Measurements from ENCODE around the gene C11orf52.

C11orf52 gene

GRCh38 chr11:111937461-111937769 is 18.7 kb downstream of the C11orf52 start:
- H3K27me3 ChIP-seq (ENCODE audit: control insufficient read depth in 1 of 2, insufficient read depth in 2 of 2, low read length in 2 of 2), result no peaks in the 10 kb centered on the region
- H3K9me3 ChIP-seq (ENCODE audit: control insufficient read depth in 1 of 2, low read length in 2 of 2), result no peaks in the 10 kb centered on the region
- H3K4me1 ChIP-seq (ENCODE audit: control insufficient read depth in 1 of 2, insufficient read depth in 2 of 2, low read length in 2 of 2), result peaks cover 12 to 26% of the 10 kb centered on the region in 2 donors
- H3K9ac ChIP-seq (ENCODE audit: low read depth in 1 of 2, low read length in 2 of 2), result peak overlapping the region; percentile 52 to 69
- H3K27ac ChIP-seq (ENCODE audit: low read depth, low read length), result no peak overlapping the region
- H3K36me3 ChIP-seq (ENCODE audit: control insufficient read depth in 1 of 2, insufficient read depth in 2 of 2, low read length in 2 of 2), result no peaks in the 10 kb centered on the region
- H3K4me3 ChIP-seq (ENCODE audit: low read depth in 1 of 2, low read length in 2 of 2), result peak overlapping the region; percentile 85 to 90

DNA sequence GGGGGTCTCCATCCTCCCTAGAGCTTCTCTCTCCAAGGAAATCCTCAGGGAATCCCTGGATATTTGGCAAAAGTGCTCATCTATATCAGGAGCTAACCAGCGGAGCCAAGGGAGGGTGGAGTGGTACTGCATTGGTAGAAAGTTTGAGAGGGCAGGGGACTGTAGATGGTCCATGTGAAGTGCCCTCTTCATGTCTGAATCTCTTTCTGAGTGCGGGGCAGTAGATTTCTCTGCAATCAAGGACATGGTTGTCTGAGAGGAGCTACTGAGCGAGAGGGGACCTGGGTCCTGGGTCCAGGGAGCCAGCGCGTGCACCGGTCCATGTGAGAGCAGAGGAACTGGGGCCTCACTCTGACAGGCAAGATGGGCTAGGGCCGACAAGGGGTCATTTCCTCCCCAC is 19.1 kb downstream of the C11orf52 start:
- Histone ChIP-seq H3K4me1 (ENCODE audit: control insufficient read depth in 1 of 2, insufficient read depth in 2 of 2, low read length in 2 of 2) (peaks cover 12 to 26% of the 10 kb centered on the region in 2 donors), H3K27me3 (ENCODE audit: control insufficient read depth in 1 of 2, insufficient read depth in 2 of 2, low read length in 2 of 2) (no peaks in the 10 kb centered on the region), H3K9me3 (ENCODE audit: control insufficient read depth in 1 of 2, low read length in 2 of 2) (no peaks in the 10 kb centered on the region), H3K9ac (ENCODE audit: low read depth in 1 of 2, low read length in 2 of 2) (peak overlapping the region in 1 of 2 donors; percentile 69), H3K36me3 (ENCODE audit: control insufficient read depth in 1 of 2, insufficient read depth in 2 of 2, low read length in 2 of 2) (no peaks in the 10 kb centered on the region), H3K4me3 (ENCODE audit: low read depth in 1 of 2, low read length in 2 of 2) (peak overlapping the region; percentile 85 to 90), H3K27ac (ENCODE audit: low read depth, low read length) (no peak overlapping the region)

GRCh38 chr11:111938687-111939160 is 20.0 kb downstream of the C11orf52 start:
- H3K27ac ChIP-seq (ENCODE audit: low read depth, low read length), result peak overlapping the region; percentile 5
- H3K9me3 ChIP-seq (ENCODE audit: control insufficient read depth in 1 of 2, low read length in 2 of 2), result no peaks in the 10 kb centered on the region
- no peaks in the 10 kb centered on the region for H3K27me3 ChIP-seq (ENCODE audit: control insufficient read depth in 1 of 2, insufficient read depth in 2 of 2, low read length in 2 of 2)
- no peaks in the 10 kb centered on the region for H3K36me3 ChIP-seq (ENCODE audit: control insufficient read depth in 1 of 2, insufficient read depth in 2 of 2, low read length in 2 of 2)
- H3K4me1 ChIP-seq (ENCODE audit: control insufficient read depth in 1 of 2, insufficient read depth in 2 of 2, low read length in 2 of 2), result peaks cover 12 to 26% of the 10 kb centered on the region in 2 donors
- no peak overlapping the region for H3K9ac ChIP-seq (ENCODE audit: low read depth in 1 of 2, low read length in 2 of 2)
- peak overlapping the region in 1 of 2 donors; percentile 9 for H3K4me3 ChIP-seq (ENCODE audit: low read depth in 1 of 2, low read length in 2 of 2)

GRCh38 chr11:111939836-111940604 is 21.3 kb downstream of the C11orf52 start:
- H3K27ac ChIP-seq (ENCODE audit: low read depth, low read length), result no peak overlapping the region
- H3K27me3 ChIP-seq (ENCODE audit: control insufficient read depth in 1 of 2, insufficient read depth in 2 of 2, low read length in 2 of 2), result no peaks in the 10 kb centered on the region
- no peaks in the 10 kb centered on the region for H3K9me3 ChIP-seq (ENCODE audit: control insufficient read depth in 1 of 2, low read length in 2 of 2)
- H3K36me3 ChIP-seq (ENCODE audit: control insufficient read depth in 1 of 2, insufficient read depth in 2 of 2, low read length in 2 of 2), result no peaks in the 10 kb centered on the region
- no peak overlapping the region for H3K9ac ChIP-seq (ENCODE audit: low read depth in 1 of 2, low read length in 2 of 2)
- H3K4me1 ChIP-seq (ENCODE audit: control insufficient read depth in 1 of 2, insufficient read depth in 2 of 2, low read length in 2 of 2), result peaks cover 12 to 26% of the 10 kb centered on the region in 2 donors
- H3K4me3 ChIP-seq (ENCODE audit: low read depth in 1 of 2, low read length in 2 of 2), result no peak overlapping the region

DNA sequence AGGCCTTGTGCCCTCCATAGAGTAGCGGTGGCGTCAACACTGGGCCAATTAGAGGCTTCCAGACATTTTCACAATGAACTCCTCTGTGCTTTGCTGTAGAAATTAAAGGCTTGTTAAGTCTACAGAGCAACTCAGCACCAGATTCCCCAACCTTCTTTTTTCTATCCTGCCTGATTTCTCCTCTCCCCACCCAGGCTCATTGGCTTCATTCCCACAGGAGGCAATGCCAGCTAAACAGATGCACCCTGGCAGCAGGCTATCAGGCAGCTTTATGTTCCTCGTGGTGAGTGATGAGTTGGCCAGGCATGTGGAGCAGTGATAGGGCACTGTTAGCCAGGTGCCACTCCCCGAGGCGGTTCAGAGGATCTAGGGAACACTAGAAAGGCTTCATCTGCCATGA is 23.2 kb downstream of the C11orf52 start:
- Histone ChIP-seq H3K4me1 (ENCODE audit: control insufficient read depth in 1 of 2, insufficient read depth in 2 of 2, low read length in 2 of 2) (peaks cover 0 to 25% of the 10 kb centered on the region in 2 donors), H3K27me3 (ENCODE audit: control insufficient read depth in 1 of 2, insufficient read depth in 2 of 2, low read length in 2 of 2) (no peaks in the 10 kb centered on the region), H3K4me3 (ENCODE audit: low read depth in 1 of 2, low read length in 2 of 2) (no peak overlapping the region), H3K36me3 (ENCODE audit: control insufficient read depth in 1 of 2, insufficient read depth in 2 of 2, low read length in 2 of 2) (no peaks in the 10 kb centered on the region), H3K9me3 (ENCODE audit: control insufficient read depth in 1 of 2, low read length in 2 of 2) (no peaks in the 10 kb centered on the region), H3K9ac (ENCODE audit: low read depth in 1 of 2, low read length in 2 of 2) (no peak overlapping the region), H3K27ac (ENCODE audit: low read depth, low read length) (no peak overlapping the region)

- no peaks in the 10 kb centered on the region for H3K9me3 ChIP-seq (ENCODE audit: control insufficient read depth in 1 of 2, low read length in 2 of 2)
- no peak overlapping the region for H3K4me3 ChIP-seq (ENCODE audit: low read depth in 1 of 2, low read length in 2 of 2)
- no peaks in the 10 kb centered on the region for H3K36me3 ChIP-seq (ENCODE audit: control insufficient read depth in 1 of 2, insufficient read depth in 2 of 2, low read length in 2 of 2)
- peaks cover 0 to 22% of the 10 kb centered on the region in 2 donors for H3K4me1 ChIP-seq (ENCODE audit: control insufficient read depth in 1 of 2, insufficient read depth in 2 of 2, low read length in 2 of 2)
- no peak overlapping the region for H3K27ac ChIP-seq (ENCODE audit: low read depth, low read length)
- H3K27me3 ChIP-seq (ENCODE audit: control insufficient read depth in 1 of 2, insufficient read depth in 2 of 2, low read length in 2 of 2), result no peaks in the 10 kb centered on the region
- no peak overlapping the region for H3K9ac ChIP-seq (ENCODE audit: low read depth in 1 of 2, low read length in 2 of 2)
These were observed 24.1 kb downstream of the C11orf52 start for GRCh38 chr11:111942829-111943228.

DNA sequence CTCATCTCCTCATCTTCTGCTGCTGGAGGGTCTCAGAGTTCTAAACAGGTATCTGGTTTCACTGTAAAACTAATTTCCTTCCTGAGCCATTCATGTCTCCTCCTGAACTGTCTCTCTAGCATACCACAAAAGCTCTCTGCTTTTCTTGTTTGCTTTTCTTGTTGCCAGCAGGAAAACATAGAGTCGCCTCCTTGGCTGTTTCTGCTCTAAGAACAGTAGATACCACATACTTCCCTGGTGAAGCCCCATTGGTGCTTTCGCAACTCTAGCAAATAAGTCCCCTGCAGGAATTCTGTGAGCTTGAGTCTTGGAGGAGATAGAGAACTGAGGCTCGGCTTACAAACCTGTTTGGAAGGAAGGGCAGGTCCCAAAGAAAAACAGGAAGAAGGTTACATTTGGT is 25.4 kb downstream of the C11orf52 start:
- Histone ChIP-seq H3K4me1 (ENCODE audit: control insufficient read depth in 1 of 2, insufficient read depth in 2 of 2, low read length in 2 of 2) (peaks cover 0 to 10% of the 10 kb centered on the region in 2 donors), H3K27me3 (ENCODE audit: control insufficient read depth in 1 of 2, insufficient read depth in 2 of 2, low read length in 2 of 2) (no peaks in the 10 kb centered on the region), H3K4me3 (ENCODE audit: low read depth in 1 of 2, low read length in 2 of 2) (no peak overlapping the region), H3K9me3 (ENCODE audit: control insufficient read depth in 1 of 2, low read length in 2 of 2) (no peaks in the 10 kb centered on the region), H3K27ac (ENCODE audit: low read depth, low read length) (no peak overlapping the region), H3K9ac (ENCODE audit: low read depth in 1 of 2, low read length in 2 of 2) (no peak overlapping the region), H3K36me3 (ENCODE audit: control insufficient read depth in 1 of 2, insufficient read depth in 2 of 2, low read length in 2 of 2) (no peaks in the 10 kb centered on the region)

GRCh38 chr11:111944651-111945051 is 25.9 kb downstream of the C11orf52 start:
- peaks cover 0 to 9% of the 10 kb centered on the region in 2 donors for H3K4me1 ChIP-seq (ENCODE audit: control insufficient read depth in 1 of 2, insufficient read depth in 2 of 2, low read length in 2 of 2)
- no peak overlapping the region for H3K4me3 ChIP-seq (ENCODE audit: low read depth in 1 of 2, low read length in 2 of 2)
- H3K27me3 ChIP-seq (ENCODE audit: control insufficient read depth in 1 of 2, insufficient read depth in 2 of 2, low read length in 2 of 2), result no peaks in the 10 kb centered on the region
- no peak overlapping the region for H3K9ac ChIP-seq (ENCODE audit: low read depth in 1 of 2, low read length in 2 of 2)
- H3K36me3 ChIP-seq (ENCODE audit: control insufficient read depth in 1 of 2, insufficient read depth in 2 of 2, low read length in 2 of 2), result no peaks in the 10 kb centered on the region
- no peaks in the 10 kb centered on the region for H3K9me3 ChIP-seq (ENCODE audit: control insufficient read depth in 1 of 2, low read length in 2 of 2)
- no peak overlapping the region for H3K27ac ChIP-seq (ENCODE audit: low read depth, low read length)

DNA sequence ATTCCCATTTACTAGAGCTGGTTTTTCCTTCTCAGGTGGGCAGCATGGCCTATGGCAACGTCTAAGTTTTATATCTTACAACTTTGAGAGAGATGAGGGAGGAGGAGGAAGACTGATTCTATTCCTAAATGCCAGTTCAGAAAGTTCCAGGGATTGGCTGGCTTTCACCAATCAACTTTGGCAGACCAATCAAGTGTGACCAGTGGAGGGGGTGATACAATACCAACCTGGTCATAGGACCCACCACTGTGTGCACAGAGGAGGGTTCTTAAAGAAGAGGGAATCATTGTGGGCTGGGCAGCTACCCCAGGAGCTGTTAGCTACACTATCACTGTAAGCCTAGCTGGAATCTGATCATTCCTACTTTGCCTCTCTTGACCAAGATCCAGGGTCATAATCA is 26.5 kb downstream of the C11orf52 start:
- Histone ChIP-seq H3K36me3 (ENCODE audit: control insufficient read depth in 1 of 2, insufficient read depth in 2 of 2, low read length in 2 of 2) (no peaks in the 10 kb centered on the region), H3K27ac (ENCODE audit: low read depth, low read length) (no peak overlapping the region), H3K4me3 (ENCODE audit: low read depth in 1 of 2, low read length in 2 of 2) (no peak overlapping the region), H3K9ac (ENCODE audit: low read depth in 1 of 2, low read length in 2 of 2) (no peak overlapping the region), H3K9me3 (ENCODE audit: control insufficient read depth in 1 of 2, low read length in 2 of 2) (no peaks in the 10 kb centered on the region), H3K27me3 (ENCODE audit: control insufficient read depth in 1 of 2, insufficient read depth in 2 of 2, low read length in 2 of 2) (no peaks in the 10 kb centered on the region), H3K4me1 (ENCODE audit: control insufficient read depth in 1 of 2, insufficient read depth in 2 of 2, low read length in 2 of 2) (peaks cover 0 to 9% of the 10 kb centered on the region in 2 donors)

- no peak overlapping the region for H3K4me3 ChIP-seq (ENCODE audit: low read depth in 1 of 2, low read length in 2 of 2)
- H3K27me3 ChIP-seq (ENCODE audit: control insufficient read depth in 1 of 2, insufficient read depth in 2 of 2, low read length in 2 of 2), result no peaks in the 10 kb centered on the region
- no peak overlapping the region for H3K27ac ChIP-seq (ENCODE audit: low read depth, low read length)
- no peak overlapping the region for H3K9ac ChIP-seq (ENCODE audit: low read depth in 1 of 2, low read length in 2 of 2)
- peaks cover 0 to 9% of the 10 kb centered on the region in 2 donors for H3K4me1 ChIP-seq (ENCODE audit: control insufficient read depth in 1 of 2, insufficient read depth in 2 of 2, low read length in 2 of 2)
- H3K36me3 ChIP-seq (ENCODE audit: control insufficient read depth in 1 of 2, insufficient read depth in 2 of 2, low read length in 2 of 2), result no peaks in the 10 kb centered on the region
- no peaks in the 10 kb centered on the region for H3K9me3 ChIP-seq (ENCODE audit: control insufficient read depth in 1 of 2, low read length in 2 of 2)
These were observed 27.8 kb downstream of the C11orf52 start for GRCh38 chr11:111946499-111946898.

Data from duodenal mucosa (tissue), 2 donors.